Trophoblast cell (in vitro differentiated cells and primary cell): Measurements from ENCODE around the gene PPM1A.
A peak's percentile ranks its signal among the peaks of the same experiment; 100 is the strongest.

ENCODE experiments used
- DNase-seq, 2 donors: peaks; one replicate each; pipeline ENCODE4 v3.0.0-alpha.2; 2016
- H2AFZ ChIP-seq: 2 replicates; pipeline ENCODE4 v1.6.1; 2013; ENCODE audit warnings: low read length, moderate library complexity, mild to moderate bottlenecking; ENCODE audit not compliant: insufficient read depth, poor library complexity
- H2AK5ac ChIP-seq: 2 replicates; pipeline ENCODE4 v1.6.1; 2013; ENCODE audit warnings: mild to moderate bottlenecking, low read length
- H2BK120ac ChIP-seq: 2 replicates; pipeline ENCODE4 v1.6.1; 2013; ENCODE audit warnings: low read length, mild to moderate bottlenecking, moderate library complexity; ENCODE audit not compliant: insufficient read depth, poor library complexity
- H2BK12ac ChIP-seq: 2 replicates; pipeline ENCODE4 v1.6.1; 2013; ENCODE audit warnings: mild to moderate bottlenecking, low read length, moderate library complexity
- H2BK5ac ChIP-seq: 2 replicates; pipeline ENCODE4 v1.6.1; 2013; ENCODE audit warnings: low read length, low read depth, moderate library complexity, mild to moderate bottlenecking; ENCODE audit not compliant: poor library complexity
- H3K14ac ChIP-seq: 2 replicates; pipeline ENCODE4 v1.6.1; 2013; ENCODE audit warnings: mild to moderate bottlenecking, low read length
- H3K18ac ChIP-seq: 2 replicates; pipeline ENCODE4 v1.6.1; 2013; ENCODE audit warnings: mild to moderate bottlenecking, low read length
- H3K23ac ChIP-seq: 2 replicates; pipeline ENCODE4 v1.6.1; 2013; ENCODE audit warnings: low read length
- H3K27ac ChIP-seq: 2 replicates; pipeline ENCODE4 v1.5.1; 2013; ENCODE audit warnings: low read depth, mild to moderate bottlenecking, inconsistent platforms, low read length, moderate library complexity
- H3K27me3 ChIP-seq: 2 replicates; pipeline ENCODE4 v1.6.1; 2013; ENCODE audit warnings: inconsistent platforms, mild to moderate bottlenecking, low read length, moderate library complexity; ENCODE audit not compliant: insufficient read depth
- H3K36me3 ChIP-seq, 2 experiments: 1 replicate in 1 of 2; 2 replicates in 1 of 2; pipeline ENCODE4 v1.6.1; 2013; ENCODE audit warnings: low read length in 2 of 2, mild to moderate bottlenecking in 2 of 2, moderate library complexity in 1 of 2; ENCODE audit not compliant: insufficient read depth in 2 of 2, control insufficient read depth in 1 of 2
- H3K4ac ChIP-seq: 2 replicates; pipeline ENCODE4 v1.6.1; 2013; ENCODE audit warnings: low read depth, mild to moderate bottlenecking, low read length, moderate library complexity
- H3K4me1 ChIP-seq, 2 experiments: 1 replicate in 1 of 2; 2 replicates in 1 of 2; pipeline ENCODE4 v1.6.1; 2013; ENCODE audit warnings: low read length in 2 of 2, mild to moderate bottlenecking in 2 of 2, moderate library complexity in 1 of 2; ENCODE audit not compliant: insufficient read depth in 2 of 2, control insufficient read depth in 1 of 2
- H3K4me2 ChIP-seq: 2 replicates; pipeline ENCODE4 v1.6.1; 2013; ENCODE audit warnings: inconsistent platforms, mild to moderate bottlenecking, low read length, moderate library complexity
- H3K4me3 ChIP-seq: 2 replicates; pipeline ENCODE4 v1.5.1; 2013; ENCODE audit warnings: mild to moderate bottlenecking, low read depth, low read length, inconsistent platforms
- H3K79me1 ChIP-seq: one replicate; pipeline ENCODE4 v1.6.1; 2013; ENCODE audit warnings: low read length
- H3K79me2 ChIP-seq: 2 replicates; pipeline ENCODE4 v1.6.1; 2013; ENCODE audit warnings: low read length, mild to moderate bottlenecking; ENCODE audit not compliant: control insufficient read depth, insufficient read depth, poor library complexity
- H3K9ac ChIP-seq: 2 replicates; pipeline ENCODE4 v1.6.1; 2013; ENCODE audit warnings: mild to moderate bottlenecking, low read length
- H3K9me3 ChIP-seq: 2 replicates; pipeline ENCODE4 v1.6.1; 2013; ENCODE audit warnings: low read depth, mild to moderate bottlenecking, control low read depth, inconsistent platforms, low read length; ENCODE audit not compliant: insufficient read depth
- H4K12ac ChIP-seq: 2 replicates; pipeline ENCODE4 v1.6.1; 2013; ENCODE audit warnings: low read depth, mild to moderate bottlenecking, low read length, moderate library complexity
- H4K8ac ChIP-seq: 2 replicates; pipeline ENCODE4 v1.6.1; 2013; ENCODE audit warnings: low read depth, mild to moderate bottlenecking, low read length, moderate library complexity
- H4K91ac ChIP-seq: one replicate; pipeline ENCODE4 v1.6.1; 2013; ENCODE audit warnings: low read depth, mild to moderate bottlenecking, low read length, moderate library complexity
- WGBS: extraction: QIAGEN DNeasy Blood & Tissue Kit; methylation state at CpG from one replicate; pipeline ENCODE4 v1.1.7; 2013; ENCODE audit warnings: missing lambda C conversion rate; ENCODE audit not compliant: insufficient read length, insufficient coverage; ENCODE audit errors: extremely low coverage; 5-methylcytosine and 5-hydroxymethylcytosine counted together

The PPM1A gene

GRCh38 chr14:60272177-60272576 lies 23.2 kb downstream of the PPM1A start:
- H3K79me2 ChIP-seq: no peaks in the 10 kb centered on the region
- no peak overlapping the region for H3K18ac ChIP-seq
- H3K14ac ChIP-seq: no peak overlapping the region
- no peak overlapping the region for H2AFZ ChIP-seq
- no peak overlapping the region for H2BK120ac ChIP-seq
- H3K27ac ChIP-seq: no peak overlapping the region
- H2BK12ac ChIP-seq: no peak overlapping the region
- H3K4me1 ChIP-seq: peaks cover 0 to 2% of the 10 kb centered on the region in 2 experiments
- no peak overlapping the region for H2AK5ac ChIP-seq
- no peaks in the 10 kb centered on the region for H3K9me3 ChIP-seq
- no CpG with 5 or more reads among the region's 2 CpGs for WGBS
- no peaks in the 10 kb centered on the region for H3K36me3 ChIP-seq
- no peak overlapping the region for H3K4me3 ChIP-seq
- H3K4me2 ChIP-seq: no peak overlapping the region
- H4K8ac ChIP-seq: no peak overlapping the region
- H3K79me1 ChIP-seq: no peaks in the 10 kb centered on the region
- no peak overlapping the region for H2BK5ac ChIP-seq
- no peak overlapping the region for H3K9ac ChIP-seq
- DNase-seq: no peak
- no peak overlapping the region for H4K12ac ChIP-seq
- no peak overlapping the region for H4K91ac ChIP-seq
- H3K4ac ChIP-seq: no peak overlapping the region
- H3K23ac ChIP-seq: no peak overlapping the region
- H3K27me3 ChIP-seq: no peaks in the 10 kb centered on the region

GRCh38 chr14:60273956-60274355 lies 24.9 kb downstream of the PPM1A start:
- Histone ChIP-seq H3K4me2 (no peak overlapping the region), H4K12ac (no peak overlapping the region), H3K4me3 (no peak overlapping the region), H3K27ac (no peak overlapping the region), H2BK12ac (no peak overlapping the region), H2AFZ (no peak overlapping the region), H4K8ac (no peak overlapping the region), H3K9me3 (no peaks in the 10 kb centered on the region), H3K36me3 (no peaks in the 10 kb centered on the region), H3K23ac (peak overlapping the region; percentile 60), H4K91ac (no peak overlapping the region), H3K14ac (no peak overlapping the region), H3K18ac (no peak overlapping the region), H3K4me1 (peaks cover 0 to 2% of the 10 kb centered on the region in 2 experiments), H3K27me3 (no peaks in the 10 kb centered on the region), H3K79me2 (no peaks in the 10 kb centered on the region), H2AK5ac (no peak overlapping the region), H3K79me1 (no peaks in the 10 kb centered on the region), H2BK120ac (no peak overlapping the region), H3K4ac (no peak overlapping the region), H2BK5ac (no peak overlapping the region), H3K9ac (no peak overlapping the region)
- no peak for DNase-seq
- WGBS: no CpG with 5 or more reads among the region's 2 CpGs

GRCh38 chr14:60274448-60274847 lies 25.4 kb downstream of the PPM1A start:
- H3K27me3 ChIP-seq: no peaks in the 10 kb centered on the region
- no peaks in the 10 kb centered on the region for H3K79me1 ChIP-seq
- H3K4me3 ChIP-seq: no peak overlapping the region
- no peak overlapping the region for H2AK5ac ChIP-seq
- no peak overlapping the region for H4K91ac ChIP-seq
- no peak overlapping the region for H2AFZ ChIP-seq
- no peak overlapping the region for H3K4ac ChIP-seq
- DNase-seq: no peak
- no peak overlapping the region for H3K18ac ChIP-seq
- H3K9ac ChIP-seq: no peak overlapping the region
- H3K14ac ChIP-seq: no peak overlapping the region
- H3K4me1 ChIP-seq: peaks cover 0 to 2% of the 10 kb centered on the region in 2 experiments
- no peak overlapping the region for H2BK12ac ChIP-seq
- no peak overlapping the region for H3K23ac ChIP-seq
- no peaks in the 10 kb centered on the region for H3K36me3 ChIP-seq
- H2BK5ac ChIP-seq: no peak overlapping the region
- H2BK120ac ChIP-seq: no peak overlapping the region
- no peak overlapping the region for H4K12ac ChIP-seq
- no peaks in the 10 kb centered on the region for H3K9me3 ChIP-seq
- no peak overlapping the region for H3K4me2 ChIP-seq
- H3K79me2 ChIP-seq: no peaks in the 10 kb centered on the region
- no peak overlapping the region for H3K27ac ChIP-seq
- H4K8ac ChIP-seq: no peak overlapping the region

DNA sequence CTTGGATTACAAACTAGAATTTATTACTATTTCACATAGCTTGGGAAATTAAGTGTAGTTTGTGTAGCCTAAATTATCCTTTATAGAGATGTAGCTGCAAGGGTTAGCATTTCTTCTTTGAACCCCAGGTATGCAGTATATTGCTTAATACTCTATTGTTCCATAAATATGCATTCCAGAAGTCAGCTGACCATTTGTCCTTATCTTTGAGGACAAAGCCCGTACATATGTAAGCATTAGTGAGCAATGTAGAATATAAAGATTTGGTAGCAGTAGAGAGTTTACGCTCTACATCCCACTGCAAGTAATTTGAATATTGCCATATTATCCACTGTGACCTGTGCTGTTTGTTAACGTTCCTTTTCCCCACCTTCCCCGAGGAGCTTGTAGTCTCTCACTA lies 26.9 kb downstream of the PPM1A start:
- no peak overlapping the region for H2AFZ ChIP-seq
- no peak overlapping the region for H4K91ac ChIP-seq
- H2BK5ac ChIP-seq: no peak overlapping the region
- H3K27ac ChIP-seq: no peak overlapping the region
- WGBS: no CpG with 5 or more reads among the region's 4 CpGs
- H2AK5ac ChIP-seq: no peak overlapping the region
- no peaks in the 10 kb centered on the region for H3K36me3 ChIP-seq
- H3K9ac ChIP-seq: no peak overlapping the region
- no peaks in the 10 kb centered on the region for H3K27me3 ChIP-seq
- H3K18ac ChIP-seq: no peak overlapping the region
- no peak overlapping the region for H3K14ac ChIP-seq
- no peaks in the 10 kb centered on the region for H3K9me3 ChIP-seq
- H2BK120ac ChIP-seq: no peak overlapping the region
- peaks cover 0 to 2% of the 10 kb centered on the region in 2 experiments for H3K4me1 ChIP-seq
- no peaks in the 10 kb centered on the region for H3K79me2 ChIP-seq
- H2BK12ac ChIP-seq: no peak overlapping the region
- DNase-seq: peak in 1 of 2 donors; percentile 4
- no peak overlapping the region for H4K8ac ChIP-seq
- H3K23ac ChIP-seq: no peak overlapping the region
- no peak overlapping the region for H3K4me3 ChIP-seq
- H3K4ac ChIP-seq: no peak overlapping the region
- H3K4me2 ChIP-seq: no peak overlapping the region
- H4K12ac ChIP-seq: no peak overlapping the region
- H3K79me1 ChIP-seq: no peaks in the 10 kb centered on the region
